Prostate gland (tissue), 2 donors: ENCODE data around the gene ZNF804B.
"Not testable (repeated sequence)": the region's sequence is repeated elsewhere in the genome, so short reads cannot be mapped to it uniquely, and the experiment has no call there.

Experiments
- CTCF ChIP-seq, 4 experiments: fragments of 200-600 bp in 2 of 4; fragments of 450-650 bp in 2 of 4; sonication (generic) in 2 of 4; IDR thresholded peaks; 1 replicate in 3 of 4; 2 replicates in 1 of 4; pipeline ENCODE4 v1.5.1; 2016 to 2019; ENCODE audit warnings: antibody characterized with exemption in 4 of 4, mild to moderate bottlenecking in 2 of 4, moderate library complexity in 2 of 4
- POLR2A ChIP-seq: fragments of 450-650 bp; IDR thresholded peaks from one replicate; pipeline ENCODE4 v1.6.1; 2016; ENCODE audit warnings: antibody characterized with exemption, mild to moderate bottlenecking
- POLR2AphosphoS5 ChIP-seq: sonication (generic); formaldehyde crosslinking; IDR thresholded peaks from one replicate; pipeline ENCODE4 v1.6.1; 2017; ENCODE audit warnings: antibody characterized with exemption

- not testable (repeated sequence) for TF ChIP-seq CTCF (IDR thresholded peaks at IDR 0.05); POLR2A; POLR2AphosphoS5
Observed at GRCh38 chr7:89228688-89229171, 469.2 kb downstream of the ZNF804B start.
